Activated CD8-positive, alpha-beta memory T cell treated with anti-CD3 and anti-CD28 coated beads, Interleukin-2, amount 50 U/mL, for 4 hours (primary cell): ENCODE data around the gene GALNT18.

Experiments used
- DNase-seq: peaks from one replicate; pipeline ENCODE4 v3.0.0-alpha.2; 2020

GALNT18 gene

DNA sequence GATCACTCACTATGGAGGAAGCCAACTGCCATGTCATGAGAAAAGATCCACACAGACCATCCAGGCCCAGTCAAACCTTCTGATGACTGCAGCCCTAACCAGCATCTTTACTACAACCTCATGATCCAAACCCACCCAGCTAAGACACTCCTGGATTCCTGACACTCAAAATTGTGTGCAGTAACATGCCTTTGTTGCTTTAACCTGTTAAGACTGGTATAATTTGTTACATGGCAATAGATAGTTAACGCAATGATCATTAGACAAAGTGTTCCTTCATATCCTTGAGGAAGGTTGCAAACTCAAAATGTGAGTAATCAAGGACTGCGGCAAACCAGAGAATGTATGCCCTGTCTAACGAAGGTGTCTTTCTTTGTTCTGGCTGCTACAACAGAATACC, 221.7 kb downstream of the GALNT18 start:
- no peak for DNase-seq

DNA sequence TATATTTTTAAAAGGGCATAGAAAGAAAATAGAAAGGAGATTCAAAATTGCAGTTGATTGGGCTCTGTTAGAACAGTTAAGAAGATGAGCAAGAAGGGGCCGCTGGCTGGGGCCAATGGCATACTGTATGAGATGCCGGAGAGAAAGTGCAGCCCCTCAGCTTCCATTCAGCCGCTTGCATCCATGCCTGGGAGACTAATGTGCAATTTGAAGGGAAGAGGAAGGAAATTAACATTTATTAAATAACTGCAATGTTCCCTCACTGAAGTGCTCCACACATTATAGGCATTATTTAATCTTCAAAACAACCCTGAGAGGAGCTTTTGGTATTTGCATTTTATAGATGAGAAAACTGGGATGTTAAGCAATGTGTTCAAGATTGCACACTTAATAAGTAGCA, 224.0 kb downstream of the GALNT18 start:
- DNase-seq, result no peak

DNA sequence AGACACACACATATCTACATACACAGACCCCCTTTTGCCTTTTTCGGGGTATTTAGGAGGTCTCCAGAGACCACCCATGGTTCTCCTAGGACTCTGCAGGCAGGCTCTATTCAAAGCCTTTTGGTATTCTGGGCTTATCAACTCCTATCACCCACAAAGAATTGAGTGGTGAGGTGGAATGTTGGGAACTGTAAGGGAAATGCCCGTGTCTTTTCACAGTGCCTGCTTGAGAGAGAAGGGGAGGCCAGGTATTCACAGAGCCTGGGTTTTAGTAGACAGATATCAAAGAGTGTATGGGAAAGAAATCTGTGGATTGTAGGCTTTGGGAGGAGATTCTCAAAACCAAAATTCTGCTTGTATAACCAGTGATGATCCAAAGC, 224.8 kb downstream of the GALNT18 start:
- no peak for DNase-seq

DNA sequence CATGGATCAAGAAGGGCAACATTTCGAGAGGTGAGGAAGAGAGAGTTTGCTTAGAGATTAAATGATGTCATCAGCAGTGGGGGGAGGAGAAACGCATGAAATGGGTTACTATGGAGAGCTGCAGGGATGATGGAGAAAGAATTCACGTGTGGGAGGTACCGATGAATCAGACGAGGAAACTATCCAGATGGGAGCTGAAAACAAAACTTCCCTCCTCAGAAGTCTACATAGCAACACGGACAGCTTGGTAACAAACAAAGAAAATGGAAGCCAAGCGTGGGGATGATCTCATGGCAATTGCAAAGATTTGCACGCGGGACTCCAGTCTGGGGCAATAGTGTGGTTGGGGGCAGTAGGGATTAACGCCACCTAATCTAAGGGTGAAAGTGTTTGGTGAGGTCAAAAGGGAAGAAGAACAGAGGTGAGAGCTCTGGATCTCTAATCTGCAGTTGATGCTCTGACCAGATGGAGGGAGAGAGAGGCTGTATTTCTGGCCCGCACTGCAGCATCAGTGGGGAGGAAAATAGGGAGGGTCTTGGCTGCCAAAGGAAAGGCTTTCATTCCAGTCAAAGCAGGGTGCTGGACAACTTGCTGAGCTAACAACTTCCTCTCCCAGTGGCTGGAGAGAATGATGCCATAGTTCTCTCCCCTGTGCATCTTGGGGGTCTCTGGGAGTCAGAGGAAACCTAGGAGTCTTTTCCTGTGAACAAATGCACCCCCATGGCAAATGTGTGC, 225.3 kb downstream of the GALNT18 start:
- DNase-seq, result no peak

DNA sequence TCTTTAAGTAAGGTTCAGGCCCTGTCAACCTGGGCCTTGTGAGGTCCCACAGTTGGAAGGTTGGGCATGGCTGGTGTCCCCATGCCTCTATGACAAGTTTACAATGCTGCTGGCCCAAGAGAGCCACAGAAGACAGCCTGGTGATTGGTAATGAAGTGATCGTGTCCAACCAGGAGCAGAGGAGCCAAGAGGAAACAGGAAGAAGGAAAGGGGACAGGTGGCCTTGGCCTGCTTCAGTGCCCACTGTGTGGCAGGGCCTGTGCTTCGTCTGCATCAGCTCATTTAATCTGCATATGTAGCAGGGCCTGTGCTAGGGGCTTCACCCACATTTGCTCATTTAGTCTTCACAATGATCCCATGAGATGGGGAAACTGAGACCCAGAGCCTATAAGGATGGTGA, 226.7 kb downstream of the GALNT18 start:
- no peak for DNase-seq

DNA sequence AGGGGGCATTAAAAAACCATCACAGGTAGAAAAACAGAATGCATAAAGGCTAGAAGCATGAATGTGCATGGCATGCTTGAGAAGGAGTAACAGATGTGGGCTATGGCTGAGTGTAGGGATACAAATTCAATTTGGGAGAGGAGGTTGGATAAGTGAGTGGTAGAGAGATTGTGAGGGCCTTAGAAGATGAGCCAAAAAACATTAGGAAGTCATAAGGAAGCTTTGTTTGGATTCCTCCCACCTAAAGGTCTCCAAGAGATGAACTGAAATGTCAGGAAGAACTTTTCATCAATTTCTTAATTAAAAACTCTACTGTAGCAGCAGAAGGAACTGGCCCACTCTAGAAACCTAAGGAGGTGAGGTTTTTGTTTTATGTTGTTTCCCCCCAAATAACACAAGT, 227.6 kb downstream of the GALNT18 start:
- DNase-seq, result no peak

DNA sequence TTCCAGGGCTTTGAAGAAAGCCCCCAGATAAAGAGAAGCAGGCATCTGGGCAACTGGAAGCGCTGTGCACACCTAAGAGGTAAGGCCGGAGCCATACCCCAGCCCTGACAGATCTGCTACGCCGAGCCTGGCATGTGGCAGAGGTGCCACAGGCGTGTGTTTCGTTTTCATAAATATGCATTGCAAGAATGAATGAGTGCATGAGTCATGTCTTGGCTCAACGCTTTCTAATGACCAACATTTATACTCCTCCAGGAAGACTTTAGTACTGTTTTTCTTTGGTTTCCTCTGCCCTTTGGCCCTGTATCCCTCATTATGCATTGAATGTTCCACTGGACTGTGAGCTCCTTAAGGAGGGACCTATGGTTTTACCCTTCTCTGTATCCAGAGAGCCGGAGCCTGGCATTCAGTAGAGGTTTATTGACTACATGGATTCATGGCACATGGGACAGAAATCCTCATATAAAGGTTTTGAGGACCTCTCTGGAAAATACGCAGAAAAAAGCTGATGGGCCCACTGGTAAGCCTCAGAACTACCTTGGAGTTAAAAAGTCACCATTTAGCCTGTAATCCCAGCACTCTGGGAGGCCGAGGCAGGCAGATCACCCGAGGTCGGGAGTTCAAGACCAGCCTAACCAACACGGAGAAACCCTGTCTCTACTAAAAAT, 229.9 kb downstream of the GALNT18 start:
- no peak for DNase-seq

DNA sequence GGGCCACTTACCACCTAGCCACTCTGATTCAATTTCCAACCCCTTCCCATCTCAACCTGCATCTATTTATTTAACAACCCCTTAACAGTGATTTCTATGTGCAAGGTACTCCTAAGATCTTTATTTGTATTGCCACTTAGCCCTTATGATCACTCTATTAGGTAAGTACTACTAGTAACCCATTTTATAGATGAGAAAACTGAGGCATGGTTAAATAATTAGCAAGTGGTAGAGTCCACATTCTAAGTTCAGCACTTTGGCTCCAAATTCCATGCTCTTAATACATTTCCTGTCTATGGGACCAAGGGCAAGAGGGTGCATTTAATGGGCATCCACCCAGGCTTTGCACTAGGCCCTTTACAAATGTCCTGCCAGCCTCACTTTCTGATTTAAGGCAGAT, 230.6 kb downstream of the GALNT18 start:
- no peak for DNase-seq

DNA sequence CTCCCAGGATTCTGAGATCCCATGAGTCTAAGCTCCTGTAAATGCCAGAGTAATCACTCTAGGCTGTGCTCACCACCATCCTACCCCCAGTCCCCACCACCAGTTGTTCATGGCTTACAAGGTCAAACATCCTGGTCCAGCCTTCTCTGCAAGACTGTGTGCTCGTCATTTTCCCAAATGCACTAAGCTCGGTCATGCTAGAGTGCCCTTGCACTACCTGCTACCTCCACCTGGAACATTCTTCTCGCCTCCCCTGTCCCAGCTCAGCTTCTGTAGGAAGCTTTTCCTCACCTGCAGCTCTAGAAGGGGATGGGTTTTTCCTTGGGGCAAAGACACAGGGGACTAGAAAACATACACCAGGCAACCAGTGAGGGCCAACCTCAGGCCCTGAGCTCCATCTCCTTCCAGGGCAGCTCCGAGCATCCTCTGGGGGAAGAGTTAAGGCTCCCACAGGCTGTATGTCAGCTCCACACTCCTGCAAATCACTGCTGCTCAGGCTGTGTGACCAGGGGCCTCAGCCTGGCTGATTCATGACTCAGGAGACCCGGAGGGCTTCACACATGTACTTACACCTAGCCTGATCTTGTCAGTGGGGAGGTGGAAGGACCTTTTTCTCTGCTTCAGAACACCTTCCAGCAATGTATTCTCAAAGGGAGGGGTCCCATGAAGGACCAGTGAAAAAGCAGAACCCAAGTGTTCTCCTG, 231.6 kb downstream of the GALNT18 start:
- DNase-seq, result no peak

DNA sequence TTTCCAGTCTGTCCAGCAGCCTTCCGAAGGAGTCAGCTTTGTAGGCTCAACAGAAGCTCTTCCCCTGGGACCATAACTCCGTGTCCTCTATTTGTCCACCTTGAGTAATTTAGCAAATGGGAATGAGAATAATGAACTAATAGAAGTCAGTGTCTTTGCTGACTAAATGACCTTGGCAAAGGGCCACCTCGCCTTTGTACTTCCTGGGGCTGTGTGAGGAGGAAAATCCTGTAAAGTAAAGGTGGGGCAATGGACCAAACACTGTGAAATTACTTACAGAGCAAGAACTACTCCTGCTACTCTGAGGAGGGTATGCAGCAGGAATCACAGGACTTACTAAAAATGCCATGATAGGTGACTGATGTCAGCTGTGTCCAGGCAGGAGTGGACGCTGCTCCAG, 232.6 kb downstream of the GALNT18 start:
- no peak for DNase-seq

DNA sequence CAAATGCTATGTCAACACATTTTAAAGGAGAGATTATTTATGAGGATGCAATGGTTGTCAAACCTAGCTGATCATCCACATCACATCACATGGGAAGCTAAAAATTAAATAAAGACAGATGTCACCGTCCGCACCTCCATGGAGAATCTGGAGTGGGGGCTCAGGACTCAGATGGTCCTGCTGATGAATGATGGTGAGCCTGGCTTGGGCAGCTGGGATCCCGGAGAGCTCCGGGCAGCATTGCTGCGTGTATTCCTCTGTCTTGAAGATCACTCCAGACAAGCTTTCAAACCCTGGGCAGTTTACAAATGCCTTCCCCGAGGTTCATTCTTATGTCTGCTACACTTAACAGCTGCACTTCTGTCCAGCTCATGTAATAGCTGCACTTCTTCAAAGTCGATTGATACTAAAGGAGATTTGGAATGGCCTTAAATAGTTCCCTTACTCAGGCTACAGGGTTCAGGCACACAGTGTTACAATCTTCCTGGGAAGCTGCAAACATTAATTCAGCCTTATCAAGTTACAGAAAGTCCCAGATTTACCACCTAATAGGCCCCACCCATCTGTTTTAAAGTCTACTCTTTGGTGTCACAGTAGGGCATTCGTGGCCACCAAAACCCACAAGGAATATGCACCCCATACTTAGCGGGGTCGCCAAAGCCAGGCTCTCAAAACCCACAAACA, 234.0 kb downstream of the GALNT18 start:
- DNase-seq, result no peak

DNA sequence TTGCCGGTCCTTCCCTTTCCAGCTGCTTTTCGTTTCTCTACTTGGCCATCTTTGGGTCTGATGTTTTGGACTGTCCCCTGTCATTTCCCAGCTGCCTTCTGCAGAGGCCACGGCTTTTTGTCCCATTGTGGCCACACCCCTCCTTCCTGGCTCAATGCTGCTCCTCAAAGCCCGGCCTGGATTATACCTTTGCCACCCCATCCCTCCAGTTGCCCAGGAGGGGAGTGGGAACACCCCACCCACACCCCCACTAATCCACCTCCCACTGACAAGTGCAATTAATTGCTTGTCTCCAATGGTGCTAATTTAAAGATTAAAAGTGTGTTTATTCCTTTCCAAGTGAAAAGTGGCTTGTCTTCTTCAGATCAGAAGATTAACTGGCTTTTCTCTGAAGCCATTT, 234.6 kb downstream of the GALNT18 start:
- no peak for DNase-seq

DNA sequence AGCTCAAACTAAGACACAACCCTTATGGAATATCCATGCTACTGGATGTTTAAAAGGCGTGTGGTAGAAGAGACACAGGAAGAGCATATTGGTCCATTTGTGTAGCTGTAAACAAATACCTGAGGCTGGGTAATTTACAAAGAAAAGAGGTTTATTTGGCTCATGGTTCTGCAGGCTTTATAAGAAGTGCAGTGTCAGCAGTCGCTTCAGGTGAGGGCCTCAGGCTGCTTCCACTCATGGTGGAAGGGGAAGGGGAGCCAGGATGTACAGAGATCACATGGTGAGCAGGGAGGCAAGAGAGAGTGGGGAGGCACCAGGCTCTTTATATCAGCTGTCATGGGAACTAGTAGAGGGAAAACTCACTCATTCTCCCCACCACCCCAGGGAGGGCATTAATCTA, 237.0 kb downstream of the GALNT18 start:
- no peak for DNase-seq

DNA sequence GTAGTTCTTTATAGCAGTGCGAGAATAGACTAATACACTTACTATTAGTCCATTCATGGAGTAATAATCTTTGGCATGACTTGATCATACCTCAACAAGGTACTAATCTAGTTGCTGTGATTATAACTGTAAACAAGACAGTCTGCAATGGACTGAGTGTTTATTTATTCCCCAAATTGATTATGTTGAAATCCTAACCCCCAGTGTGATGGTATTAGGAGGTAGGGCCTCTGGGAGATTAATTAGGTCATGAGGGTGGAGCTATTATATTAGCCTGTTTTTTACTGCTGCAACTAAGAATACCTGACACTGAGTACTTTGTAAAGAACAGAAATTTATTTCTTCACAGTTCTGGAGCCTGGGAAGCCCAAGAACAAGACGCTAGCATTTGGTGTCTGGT, 237.8 kb downstream of the GALNT18 start:
- no peak for DNase-seq

DNA sequence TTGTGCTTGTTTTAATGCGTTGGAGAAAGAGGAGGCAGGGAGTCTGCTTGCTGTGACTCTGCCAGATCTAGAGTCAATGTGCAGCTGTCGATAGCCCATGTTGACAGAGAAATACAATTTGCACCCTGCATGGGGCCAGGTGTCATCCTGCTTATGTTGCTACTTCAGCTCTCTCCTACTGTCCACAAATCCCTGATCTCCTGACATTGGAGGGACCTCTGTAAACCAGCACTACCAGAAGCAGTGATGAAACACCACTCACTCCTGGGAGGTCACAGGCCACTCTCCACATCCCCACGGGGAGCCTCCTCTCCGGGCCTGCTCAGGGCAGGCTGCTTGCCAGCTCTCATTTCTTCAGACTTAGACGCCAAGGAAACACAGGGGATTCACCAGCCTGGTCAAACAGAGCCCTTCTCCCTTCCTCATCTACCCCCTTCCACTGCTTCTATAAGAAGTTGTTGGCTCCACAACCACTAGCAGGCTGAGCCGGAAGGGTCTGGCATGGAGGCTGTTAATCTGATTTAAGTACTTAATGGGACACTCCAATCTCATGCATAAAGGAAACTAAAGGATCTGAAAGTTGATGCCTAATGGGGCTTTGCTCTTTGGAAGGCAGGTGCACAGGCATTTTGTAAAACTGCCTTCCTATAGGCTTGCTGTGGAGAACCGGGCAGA, 238.8 kb downstream of the GALNT18 start:
- no peak for DNase-seq

DNA sequence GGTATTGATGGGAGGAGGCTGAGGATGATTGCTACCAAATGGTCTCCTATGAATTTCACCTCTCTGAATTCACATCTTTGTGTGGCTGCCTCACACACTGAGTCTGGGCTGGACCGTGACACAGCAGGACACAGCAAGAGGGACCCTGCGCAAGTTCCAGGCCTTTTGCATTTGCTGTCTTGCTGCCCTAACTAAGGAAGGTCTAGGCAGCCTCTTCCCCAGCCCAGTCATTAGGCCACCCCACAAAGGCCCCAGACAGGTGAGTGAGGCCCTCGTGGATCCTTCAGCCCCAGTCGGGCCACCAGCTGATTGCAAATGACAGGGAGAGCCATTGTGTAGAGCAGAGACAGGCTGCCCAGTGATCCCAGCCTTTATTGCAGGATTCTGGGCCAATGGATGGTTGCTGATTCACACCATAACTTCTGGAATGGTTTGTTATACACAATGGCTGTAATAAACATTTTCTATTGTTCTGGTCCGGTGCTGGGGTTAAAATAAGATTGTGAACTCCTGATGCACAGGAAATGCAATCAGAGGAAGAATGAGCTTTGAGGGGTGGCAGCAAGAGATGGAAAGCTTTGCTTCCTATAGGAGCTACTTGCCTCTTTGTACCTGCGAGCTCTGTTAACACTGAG, 240.2 kb downstream of the GALNT18 start:
- DNase-seq, result no peak

DNA sequence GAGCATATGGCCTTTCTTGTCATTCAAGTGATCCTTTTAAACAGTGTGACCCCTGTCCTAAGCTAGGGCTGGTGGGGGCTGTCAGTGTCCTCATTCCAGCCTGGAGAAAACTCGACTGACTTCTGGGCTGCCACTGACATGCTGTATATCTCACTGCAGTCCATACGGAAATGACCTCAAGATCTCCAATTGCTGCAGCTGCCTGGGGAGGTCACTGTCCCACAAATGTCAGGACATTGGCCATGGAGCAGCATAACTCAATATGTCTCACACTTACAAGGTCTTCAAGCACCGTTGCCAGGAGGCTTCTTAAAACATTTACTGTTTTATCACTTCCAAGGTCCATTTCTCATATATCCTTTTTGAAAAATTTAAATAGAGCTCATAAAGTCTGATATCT, 240.9 kb downstream of the GALNT18 start:
- no peak for DNase-seq

DNA sequence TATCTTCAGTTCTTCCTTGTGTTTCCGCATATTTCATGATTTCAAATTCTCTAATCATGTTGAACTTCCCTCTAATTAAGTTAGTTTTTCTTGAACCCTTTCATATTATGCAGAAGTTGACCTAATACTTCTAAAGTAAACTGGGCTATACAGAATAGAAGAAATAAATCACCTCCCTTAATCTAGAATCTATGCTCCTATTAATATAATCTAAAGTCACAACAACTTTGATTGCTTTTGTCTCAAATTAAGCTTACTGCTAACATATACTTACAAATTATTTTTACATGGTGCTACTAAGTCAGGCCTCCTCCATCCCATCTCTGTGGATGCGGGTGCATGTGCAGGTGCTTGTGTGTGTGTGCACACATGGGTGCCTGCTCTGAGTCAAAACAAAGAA, 241.5 kb downstream of the GALNT18 start:
- no peak for DNase-seq

DNA sequence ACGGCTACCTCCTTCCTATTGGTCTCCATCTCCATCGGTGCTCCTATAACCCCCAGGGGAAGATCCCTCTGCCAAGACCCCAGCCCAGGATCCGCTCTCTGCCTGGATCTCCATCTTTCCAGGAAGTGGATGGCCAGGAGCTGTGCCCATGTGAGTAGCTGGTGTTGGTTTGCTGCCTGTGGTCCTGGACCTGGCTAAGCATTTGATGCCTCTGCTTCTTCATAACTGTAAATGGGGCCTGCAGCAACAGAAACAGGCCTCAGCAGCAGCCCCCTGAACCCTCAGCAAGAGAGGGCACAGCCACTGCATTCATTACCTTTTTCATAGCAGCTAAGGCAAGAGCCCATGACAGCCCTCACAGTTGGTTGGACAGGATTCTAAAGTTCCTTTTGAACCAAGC, 242.1 kb downstream of the GALNT18 start:
- no peak for DNase-seq

DNA sequence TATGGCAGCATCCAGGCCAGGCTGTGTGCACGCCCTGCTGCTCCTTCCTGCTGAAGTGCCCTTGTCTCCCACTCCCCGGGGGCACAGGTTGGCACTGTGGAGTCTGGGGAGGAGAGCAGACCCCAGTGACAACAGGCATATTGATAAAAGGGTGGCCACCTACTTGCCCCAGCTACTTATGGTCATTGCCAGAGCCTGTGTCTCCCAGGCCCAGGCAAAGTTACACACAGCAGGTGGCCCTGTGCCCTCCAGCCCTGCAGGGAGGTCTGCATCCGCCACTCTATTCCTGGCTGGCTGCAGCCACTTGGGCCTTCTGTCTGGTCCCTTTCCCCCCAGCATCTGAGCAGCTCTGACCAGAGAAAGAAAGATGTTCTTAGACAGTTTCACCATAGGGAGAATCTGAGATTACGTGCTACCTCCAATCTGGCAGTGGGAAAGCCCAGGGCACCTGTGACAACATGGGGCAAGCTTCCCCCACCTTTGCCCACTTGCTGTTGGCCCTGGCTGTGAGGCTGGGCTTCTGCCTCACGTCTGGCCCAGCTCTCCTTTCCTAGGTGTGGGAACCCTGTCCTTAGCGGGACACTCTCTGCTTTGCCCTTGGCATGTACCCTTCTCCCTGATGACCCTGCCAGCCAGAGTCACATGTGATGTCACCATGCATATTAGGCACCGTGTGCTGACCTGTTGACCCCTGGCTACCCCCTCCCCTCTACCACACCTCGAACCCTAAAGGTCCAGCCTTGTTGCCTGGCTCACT, 243.4 kb downstream of the GALNT18 start:
- DNase-seq, result no peak

DNA sequence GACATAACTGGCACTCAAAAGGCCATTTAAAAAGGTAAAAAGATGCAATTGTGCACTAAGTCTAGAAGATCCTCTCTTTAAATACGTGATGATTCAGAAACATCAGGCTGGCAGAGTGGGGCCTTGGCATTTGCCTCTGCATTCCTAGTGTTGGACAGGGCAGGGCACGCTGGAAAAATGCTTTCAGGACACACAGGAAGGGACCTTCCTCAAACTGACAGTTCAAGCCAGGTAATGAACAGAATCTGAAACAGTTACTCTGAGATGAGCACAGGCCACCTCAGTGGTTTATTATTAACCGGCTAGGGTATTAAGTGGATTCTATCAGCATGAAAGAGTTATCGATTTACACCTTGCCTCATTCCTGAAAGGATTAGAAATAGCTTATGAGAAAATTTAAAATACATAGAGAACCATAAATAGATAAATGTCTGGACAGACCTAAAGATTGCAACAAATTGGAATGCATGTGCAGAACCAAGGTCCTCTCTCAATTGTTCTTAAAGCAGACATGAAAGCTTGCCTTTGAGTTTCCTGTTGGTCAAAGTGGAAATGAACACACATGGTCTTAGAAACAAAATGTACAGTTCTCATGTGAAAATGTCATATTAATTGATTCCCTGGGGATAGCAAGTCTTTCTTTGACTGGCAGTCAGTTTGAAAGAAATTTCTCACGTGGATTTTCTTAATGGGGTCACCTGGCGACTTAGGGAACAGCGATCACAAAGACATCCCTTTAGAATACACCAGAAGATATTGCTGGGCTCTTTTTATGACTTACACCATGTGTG, 247.3 kb downstream of the GALNT18 start:
- DNase-seq, result no peak
